GM12801 (cell line): ENCODE measurements around the gene MMP8.

ENCODE experiments used
- TF ChIP-seq, protein P1 (sequence below): IDR thresholded peaks from one replicate; pipeline ENCODE4 v1.5.1; 2011; ENCODE audit warnings: control low read depth; ENCODE audit not compliant: insufficient read length; ENCODE audit errors: extremely low read depth

MMP8 gene

DNA sequence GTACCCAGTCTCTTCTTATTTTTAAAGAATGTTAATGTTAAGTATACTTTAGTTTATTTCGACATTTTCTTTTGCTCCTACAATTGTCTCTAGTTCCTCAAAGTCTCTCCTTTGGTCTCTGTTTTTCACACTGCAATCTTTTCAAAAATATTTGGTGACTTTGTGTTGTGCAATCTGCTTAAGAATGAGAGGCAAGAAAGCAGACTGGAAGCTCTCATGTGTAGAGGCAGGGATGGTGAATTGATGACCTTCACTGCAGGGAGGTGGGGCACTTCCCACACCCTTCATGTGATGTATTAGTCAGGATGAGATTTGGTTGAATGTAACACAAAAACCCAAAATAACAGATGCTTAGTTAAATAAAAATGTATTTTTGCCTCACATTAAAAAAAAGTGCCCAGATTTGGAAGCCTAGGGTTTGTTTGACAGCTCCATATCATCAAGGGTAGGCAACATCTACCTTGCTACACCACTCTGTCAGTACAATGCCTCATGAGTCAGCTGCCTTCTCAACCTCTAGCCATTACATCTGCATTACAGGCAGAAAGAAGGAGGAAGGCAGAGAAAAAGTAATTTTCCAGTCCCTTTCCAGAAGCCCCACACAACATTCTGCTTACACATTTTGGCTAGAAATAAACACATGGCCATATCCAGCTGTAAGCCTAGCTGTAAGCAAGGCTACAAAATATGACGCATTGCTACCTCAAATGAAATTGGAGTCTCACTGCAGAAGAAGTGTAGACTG lies 15.4 kb downstream of the MMP8 start:
- TF ChIP-seq, protein P1, sequence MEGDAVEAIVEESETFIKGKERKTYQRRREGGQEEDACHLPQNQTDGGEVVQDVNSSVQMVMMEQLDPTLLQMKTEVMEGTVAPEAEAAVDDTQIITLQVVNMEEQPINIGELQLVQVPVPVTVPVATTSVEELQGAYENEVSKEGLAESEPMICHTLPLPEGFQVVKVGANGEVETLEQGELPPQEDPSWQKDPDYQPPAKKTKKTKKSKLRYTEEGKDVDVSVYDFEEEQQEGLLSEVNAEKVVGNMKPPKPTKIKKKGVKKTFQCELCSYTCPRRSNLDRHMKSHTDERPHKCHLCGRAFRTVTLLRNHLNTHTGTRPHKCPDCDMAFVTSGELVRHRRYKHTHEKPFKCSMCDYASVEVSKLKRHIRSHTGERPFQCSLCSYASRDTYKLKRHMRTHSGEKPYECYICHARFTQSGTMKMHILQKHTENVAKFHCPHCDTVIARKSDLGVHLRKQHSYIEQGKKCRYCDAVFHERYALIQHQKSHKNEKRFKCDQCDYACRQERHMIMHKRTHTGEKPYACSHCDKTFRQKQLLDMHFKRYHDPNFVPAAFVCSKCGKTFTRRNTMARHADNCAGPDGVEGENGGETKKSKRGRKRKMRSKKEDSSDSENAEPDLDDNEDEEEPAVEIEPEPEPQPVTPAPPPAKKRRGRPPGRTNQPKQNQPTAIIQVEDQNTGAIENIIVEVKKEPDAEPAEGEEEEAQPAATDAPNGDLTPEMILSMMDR: no peak

DNA sequence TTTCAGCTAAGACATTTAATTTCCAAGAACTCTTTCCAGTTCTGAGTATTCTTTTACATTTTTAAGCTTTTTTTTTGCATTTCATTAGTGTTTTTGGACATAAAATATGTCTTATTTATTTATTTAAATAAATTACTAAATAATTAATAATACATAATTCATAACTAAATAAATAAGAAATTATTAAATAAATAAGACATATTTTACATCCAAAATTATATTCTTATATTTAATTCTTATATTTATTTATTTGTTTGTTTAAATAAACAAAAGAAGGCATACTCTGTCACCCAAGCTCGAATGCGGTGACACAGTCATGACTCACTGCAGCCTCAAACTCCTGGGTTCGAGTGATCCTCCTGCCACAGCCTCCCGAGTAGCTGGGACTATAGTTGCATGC lies 16.1 kb downstream of the MMP8 start:
- TF ChIP-seq, protein P1: no peak

GRCh38 chr11:102705626-102706025 lies 19.1 kb downstream of the MMP8 start, which contains the start of gene MMP27:
Gene MMP27 (minus strand): TSS chr11:102705769. CDS start chr11:102705714, 55 bp downstream.
- TF ChIP-seq, protein P1: no peak

- TF ChIP-seq, protein P1: no peak
Observed at GRCh38 chr11:102704841-102705240, 19.9 kb downstream of the MMP8 start.

- TF ChIP-seq, protein P1: no peak
Observed at GRCh38 chr11:102703826-102704493, 20.8 kb downstream of the MMP8 start.

- TF ChIP-seq, protein P1: no peak
Observed at GRCh38 chr11:102695201-102695600, 29.6 kb downstream of the MMP8 start.

DNA sequence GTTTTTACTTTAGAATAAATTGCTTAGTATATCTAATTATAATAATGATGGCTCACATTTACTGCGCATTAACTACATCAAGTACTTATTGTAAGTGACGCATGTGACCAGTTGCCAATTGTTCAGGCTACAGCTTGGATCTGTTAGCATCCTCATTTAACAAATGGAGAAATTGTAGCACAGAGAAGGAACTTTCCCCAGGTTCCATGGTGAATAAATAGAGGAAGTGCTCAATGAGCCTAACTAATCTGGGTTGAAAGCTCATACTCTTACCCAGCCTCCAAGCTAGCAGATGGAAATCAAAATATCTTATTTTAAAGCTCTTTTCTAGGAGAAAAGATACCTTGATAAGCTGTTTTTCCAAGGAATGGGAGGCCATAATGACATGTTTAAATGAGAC lies 39.0 kb downstream of the MMP8 start:
- TF ChIP-seq, protein P1: no peak
